ENCODE measurements around the gene SLC30A3.
A peak's percentile ranks its signal among the peaks of the same experiment; 100 is the strongest.
"Not testable (repeated sequence)": the region's sequence is repeated elsewhere in the genome, so short reads cannot be mapped to it uniquely, and the experiment has no call there.

SLC30A3 gene

GRCh38 chr2:27285481-27285880, 22.6 kb upstream of the SLC30A3 start:
- DNase-seq, result no peak

- DNase-seq, result peak in 3 of 56 donors; percentile 11 to 27 (median 15)
Observed at GRCh38 chr2:27284996-27285395, 22.1 kb upstream of the SLC30A3 start.

GRCh38 chr2:27282892-27283291, 20.0 kb upstream of the SLC30A3 start:
- DNase-seq, result no peak

GRCh38 chr2:27281855-27282559, 19.2 kb upstream of the SLC30A3 start, which contains the start of gene TRIM54:
TSS of gene TRIM54 (plus strand) at chr2:27282429. CDS start at chr2:27282732, 303 bp downstream.
- DNase-seq, result no peak

GRCh38 chr2:27281442-27281841, 18.6 kb upstream of the SLC30A3 start:
- DNase-seq, result no peak

GRCh38 chr2:27280826-27281225, 18.0 kb upstream of the SLC30A3 start:
- DNase-seq, result no peak

GRCh38 chr2:27278010-27278409, 15.2 kb upstream of the SLC30A3 start:
- no peak for DNase-seq

GRCh38 chr2:27275211-27276150, 12.6 kb upstream of the SLC30A3 start, which contains the start of gene DNAJC5G:
TSS of gene DNAJC5G (plus strand) at chr2:27275433. CDS start at chr2:27276729, 1,296 bp downstream.
- DNase-seq, result no peak

- DNase-seq, result not testable (repeated sequence)
Observed at GRCh38 chr2:27272537-27273522, 10.0 kb upstream of the SLC30A3 start.

GRCh38 chr2:27271631-27272340, 8.9 kb upstream of the SLC30A3 start:
- DNase-seq, result no peak

GRCh38 chr2:27270670-27271069, 7.8 kb upstream of the SLC30A3 start:
- no peak for DNase-seq

- no peak for DNase-seq
Observed at GRCh38 chr2:27270131-27270530, 7.3 kb upstream of the SLC30A3 start.

- DNase-seq, result not testable (repeated sequence)
Observed at GRCh38 chr2:27268296-27268695, 5.4 kb upstream of the SLC30A3 start.

- DNase-seq, result no peak
Observed at GRCh38 chr2:27265536-27265870, 2.7 kb upstream of the SLC30A3 start.

GRCh38 chr2:27264753-27265535, 2.1 kb upstream of the SLC30A3 start:
- peak in 23 of 56 donors; percentile 6 to 63 (median 23) for DNase-seq

GRCh38 chr2:27264253-27264752, 1.5 kb upstream of the SLC30A3 start:
- no peak for DNase-seq

GRCh38 chr2:27263287-27264252, 723 bp upstream of the SLC30A3 start:
- peak in 10 of 56 donors; percentile 12 to 40 (median 24) for DNase-seq

- peak in 1 of 56 donors; percentile 10 for DNase-seq
Observed at GRCh38 chr2:27261926-27262298, 935 bp downstream of the SLC30A3 start.
